ENCODE results near the gene ZNF2.
"Not testable (repeated sequence)": the region's sequence is repeated elsewhere in the genome, so short reads cannot be mapped to it uniquely, and the experiment has no call there.

Gene ZNF2

DNA sequence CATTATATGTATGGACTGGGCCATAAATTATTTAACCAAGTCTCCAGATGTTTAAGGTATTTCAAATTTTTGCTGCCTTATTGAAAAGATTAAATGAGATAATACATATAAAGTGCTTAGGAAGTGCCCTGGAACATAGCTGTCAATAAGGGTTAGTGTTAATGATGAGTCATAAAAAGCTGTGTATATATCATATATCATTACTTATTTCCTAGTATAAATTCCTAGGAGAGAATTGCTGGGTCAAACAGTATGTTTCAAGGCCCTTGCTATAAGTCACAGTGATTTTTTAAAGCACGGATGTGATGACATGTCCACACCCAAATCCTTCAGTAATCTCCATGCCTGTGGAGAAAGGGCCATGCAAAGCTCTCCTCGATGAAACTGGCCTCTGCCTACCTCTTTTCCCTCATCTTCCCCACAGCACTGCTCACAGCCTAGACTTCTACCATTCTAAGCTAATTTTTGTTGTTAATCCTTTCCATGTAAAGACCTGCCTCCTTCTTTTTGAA is 8.5 kb downstream of the ZNF2 start:
- no peak overlapping the region for H3K27ac ChIP-seq
- no peak for TF ChIP-seq ZFX (IDR thresholded peaks at IDR 0.05)
- no peak for TF ChIP-seq CTCF (conservative IDR thresholded peaks at IDR 0.05)

DNA sequence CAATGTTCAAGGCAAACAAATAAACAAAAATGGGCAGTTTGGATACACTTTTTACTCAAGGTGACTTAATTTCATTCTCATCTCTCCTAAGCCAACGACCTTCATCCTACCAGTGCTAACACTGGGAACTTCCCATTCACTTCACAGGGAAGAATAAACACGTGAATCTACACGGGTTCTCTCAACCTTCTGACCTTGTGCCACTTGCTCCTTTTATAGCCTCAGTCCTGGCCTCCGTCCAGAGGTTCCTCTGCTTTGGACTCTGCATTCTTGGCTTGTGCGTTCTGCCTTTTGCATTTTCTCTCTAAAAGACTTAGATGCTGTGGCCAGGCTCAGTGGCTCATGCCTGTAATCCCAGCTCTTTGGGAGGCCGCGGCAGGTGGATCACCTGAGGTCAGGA is 13.8 kb downstream of the ZNF2 start:
- H3K27ac ChIP-seq: no peak overlapping the region
- TF ChIP-seq ZFX (IDR thresholded peaks at IDR 0.05) (no peak), CTCF (conservative IDR thresholded peaks at IDR 0.05) (no peak)

DNA sequence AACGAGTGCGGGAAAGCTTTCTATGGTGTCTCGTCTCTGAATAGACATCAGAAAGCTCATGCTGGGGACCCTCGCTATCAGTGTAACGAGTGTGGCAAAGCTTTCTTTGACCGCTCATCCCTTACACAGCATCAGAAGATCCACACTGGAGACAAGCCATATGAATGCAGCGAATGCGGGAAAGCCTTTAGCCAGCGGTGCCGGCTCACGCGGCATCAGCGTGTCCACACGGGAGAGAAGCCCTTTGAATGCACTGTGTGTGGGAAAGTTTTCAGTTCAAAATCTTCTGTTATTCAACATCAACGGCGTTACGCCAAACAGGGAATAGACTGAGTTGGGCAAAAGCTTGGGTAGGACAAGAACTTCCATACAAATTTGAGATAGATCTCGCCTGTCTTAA is 16.2 kb downstream of the ZNF2 start:
- H3K27ac ChIP-seq: no peak overlapping the region

GRCh38 chr2:95185197-95185596 is 19.6 kb downstream of the ZNF2 start:
- TF ChIP-seq ZFX (IDR thresholded peaks at IDR 0.05) (no peak), CTCF (conservative IDR thresholded peaks at IDR 0.05) (no peak)
- no peak overlapping the region for H3K27ac ChIP-seq

More for the DNA sequence above, 16.2 kb downstream of the ZNF2 start:
- no peak for TF ChIP-seq CTCF (conservative IDR thresholded peaks at IDR 0.05)
- no peak for TF ChIP-seq ZFX (IDR thresholded peaks at IDR 0.05)

- TF ChIP-seq ZFX (IDR thresholded peaks at IDR 0.05): no peak
- no peak for TF ChIP-seq CTCF (conservative IDR thresholded peaks at IDR 0.05)
- no peak overlapping the region for H3K27ac ChIP-seq
Observed at GRCh38 chr2:95185973-95186372, 20.4 kb downstream of the ZNF2 start.

DNA sequence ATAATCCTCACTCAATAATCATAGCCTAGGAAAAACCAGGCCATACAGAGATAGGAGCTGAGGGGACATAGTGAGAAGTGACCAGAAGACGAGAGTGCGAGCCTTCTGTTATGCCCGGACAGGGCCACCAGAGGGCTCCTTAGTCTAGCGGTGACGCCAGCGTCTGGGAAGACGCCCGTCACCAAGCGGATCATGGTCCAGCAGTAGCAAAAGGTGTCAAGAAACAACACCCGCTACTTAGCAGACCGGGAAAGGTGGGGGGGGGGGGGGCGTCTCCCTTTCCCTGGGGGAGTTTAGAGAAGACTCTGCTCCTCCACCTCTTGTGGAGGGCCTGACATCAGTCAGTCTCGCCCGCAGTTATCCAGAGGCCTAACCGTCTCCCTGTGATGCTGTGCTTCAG is 27.3 kb downstream of the ZNF2 start:
- peak; percentile 78 for TF ChIP-seq CTCF (conservative IDR thresholded peaks at IDR 0.05)
- H3K27ac ChIP-seq: not testable (repeated sequence)

GRCh38 chr2:95203911-95204310 is 38.3 kb downstream of the ZNF2 start:
- TF ChIP-seq CTCF (conservative IDR thresholded peaks at IDR 0.05) (no peak), ZFX (IDR thresholded peaks at IDR 0.05) (no peak)
- no peak overlapping the region for H3K27ac ChIP-seq
